GM21528 (cell line): ENCODE data around the gene MARCHF11.

ENCODE experiments used
- ATAC-seq: cut with Tn5 transposase; IDR thresholded peaks from one replicate; pipeline ENCODE4 v1.9.1; 2021; ENCODE audit warnings: mild to moderate bottlenecking, moderate library complexity; ENCODE audit not compliant: unreplicated experiment, low FRiP score

Gene MARCHF11

GRCh38 chr5:16134204-16134603 is 45.4 kb downstream of the MARCHF11 start:
- no peak for ATAC-seq

GRCh38 chr5:16131878-16132277 is 47.7 kb downstream of the MARCHF11 start:
- no peak for ATAC-seq

- ATAC-seq, result no peak
These were observed 50.6 kb downstream of the MARCHF11 start for GRCh38 chr5:16128944-16129343.

DNA sequence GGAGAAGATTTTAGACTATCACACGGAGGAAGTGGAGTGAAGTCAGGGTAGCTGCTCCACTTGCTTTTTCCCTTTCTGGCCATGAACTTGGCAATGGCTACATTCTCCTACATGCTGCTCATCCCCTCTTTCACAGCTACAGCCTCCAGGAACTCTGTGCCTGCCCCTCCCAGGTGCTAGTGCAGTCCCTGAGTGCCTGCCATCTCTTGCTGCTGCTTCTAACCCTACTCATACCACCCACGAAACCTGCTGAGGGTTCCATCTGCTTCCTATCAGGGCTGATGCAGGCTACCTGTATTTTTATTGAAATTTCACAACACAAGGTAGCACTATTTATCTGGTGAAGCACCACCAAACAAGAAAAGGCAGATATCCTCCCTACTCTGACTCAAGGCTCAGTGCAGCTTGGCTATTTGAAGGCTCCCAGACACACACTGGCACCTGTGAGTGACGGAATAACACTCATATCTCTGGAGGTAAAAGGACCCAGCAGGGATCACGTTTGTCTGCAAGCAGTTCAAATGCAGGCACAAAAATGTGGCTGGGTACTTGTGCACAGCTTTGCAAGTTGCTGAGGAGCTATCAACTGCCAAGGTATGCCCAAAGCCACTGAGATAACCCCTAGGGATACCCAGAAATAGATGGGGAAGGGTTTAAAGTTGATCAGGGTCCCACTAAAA is 51.6 kb downstream of the MARCHF11 start:
- no peak for ATAC-seq

- ATAC-seq, result no peak
These were observed 59.0 kb downstream of the MARCHF11 start for GRCh38 chr5:16120579-16120978.

DNA sequence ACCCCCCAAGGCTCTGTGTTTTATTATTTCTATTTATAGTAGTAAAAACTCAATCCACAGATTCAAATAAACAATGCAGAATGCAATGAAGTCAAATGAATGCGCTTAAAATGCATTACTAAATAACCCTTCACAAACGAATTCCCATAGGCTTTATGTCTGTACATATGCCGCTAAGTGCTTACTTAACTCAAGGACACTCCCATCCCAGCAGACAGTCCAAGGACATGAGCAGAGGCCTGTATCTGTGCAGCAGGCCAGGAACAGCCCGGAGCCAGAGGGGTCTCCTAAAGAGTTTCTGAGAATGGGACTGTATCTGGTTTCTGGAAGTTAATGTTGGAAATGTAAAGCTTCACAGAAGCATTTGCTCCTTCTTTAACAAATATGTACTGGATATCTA is 59.8 kb downstream of the MARCHF11 start:
- ATAC-seq, result no peak

GRCh38 chr5:16115140-16115539 is 64.5 kb downstream of the MARCHF11 start:
- ATAC-seq, result no peak

- no peak for ATAC-seq
These were observed 71.2 kb downstream of the MARCHF11 start for GRCh38 chr5:16108418-16108817.

DNA sequence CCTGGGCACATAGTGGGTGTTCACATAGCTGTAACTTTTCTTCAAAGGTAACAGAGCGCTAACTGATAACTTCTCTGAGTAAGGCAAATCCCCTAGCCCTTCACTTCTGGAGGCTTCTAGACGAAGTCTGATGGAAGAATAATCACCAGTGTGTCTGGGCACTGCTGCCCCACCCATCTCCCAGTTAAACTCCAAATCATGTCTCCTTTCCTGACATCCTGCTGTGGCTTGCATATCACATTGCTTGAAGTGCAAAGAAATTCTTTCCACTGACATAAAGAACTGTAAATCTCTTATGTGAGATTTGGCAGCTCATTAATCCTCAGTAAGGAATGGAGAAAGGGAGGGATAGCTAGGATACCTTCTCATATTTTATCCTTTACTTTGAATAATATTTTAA is 74.6 kb downstream of the MARCHF11 start:
- no peak for ATAC-seq

DNA sequence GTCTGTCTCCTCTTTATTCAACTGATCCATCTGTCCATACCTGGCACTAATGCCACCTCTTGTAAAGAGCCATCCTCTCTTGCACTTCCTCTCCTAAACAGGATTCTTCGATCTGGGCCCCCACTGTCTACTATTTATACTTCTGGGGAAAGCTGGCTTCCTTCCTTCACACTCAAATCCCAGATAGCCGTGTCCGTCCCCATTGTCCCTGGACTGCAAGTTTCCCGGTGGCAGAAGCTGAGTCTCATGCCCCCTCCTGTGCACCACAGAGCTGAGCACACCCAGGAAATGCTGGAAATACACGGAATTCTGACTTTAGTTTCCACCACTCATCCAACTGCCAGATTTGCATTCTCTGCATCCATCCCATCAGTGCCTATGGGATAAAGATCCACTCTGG is 84.0 kb downstream of the MARCHF11 start:
- no peak for ATAC-seq

GRCh38 chr5:16090270-16090669 is 89.3 kb downstream of the MARCHF11 start:
- ATAC-seq, result no peak

GRCh38 chr5:16082982-16083381 is 96.6 kb downstream of the MARCHF11 start:
- no peak for ATAC-seq

GRCh38 chr5:16082053-16082452 is 97.5 kb downstream of the MARCHF11 start:
- no peak for ATAC-seq

DNA sequence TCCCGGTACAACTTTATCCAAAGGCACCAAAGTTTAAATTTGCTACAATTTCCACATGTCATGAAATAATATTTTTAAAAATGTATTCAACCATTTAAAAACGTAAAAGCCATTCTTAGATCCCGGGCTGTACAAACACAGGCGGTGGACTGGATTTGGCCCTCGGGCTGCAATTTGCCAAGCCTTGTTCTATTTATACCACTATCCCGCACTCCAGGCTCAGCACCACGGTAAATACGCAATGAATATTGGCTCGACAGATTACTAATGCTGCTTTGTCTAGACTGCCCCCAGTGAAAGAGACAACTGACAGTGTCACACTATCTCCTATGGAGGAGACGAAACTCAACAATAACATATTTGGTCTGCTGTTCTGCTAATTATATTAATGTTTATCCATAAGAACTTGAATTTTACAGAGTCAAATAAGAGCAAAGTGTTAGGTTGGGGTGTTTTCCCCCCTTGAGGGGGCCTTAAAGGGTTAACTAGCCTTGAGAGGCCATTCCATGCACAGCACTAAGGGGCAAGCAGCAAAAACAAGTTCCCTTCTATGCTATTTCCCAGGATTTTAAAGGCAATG is 98.1 kb downstream of the MARCHF11 start:
- ATAC-seq, result no peak

DNA sequence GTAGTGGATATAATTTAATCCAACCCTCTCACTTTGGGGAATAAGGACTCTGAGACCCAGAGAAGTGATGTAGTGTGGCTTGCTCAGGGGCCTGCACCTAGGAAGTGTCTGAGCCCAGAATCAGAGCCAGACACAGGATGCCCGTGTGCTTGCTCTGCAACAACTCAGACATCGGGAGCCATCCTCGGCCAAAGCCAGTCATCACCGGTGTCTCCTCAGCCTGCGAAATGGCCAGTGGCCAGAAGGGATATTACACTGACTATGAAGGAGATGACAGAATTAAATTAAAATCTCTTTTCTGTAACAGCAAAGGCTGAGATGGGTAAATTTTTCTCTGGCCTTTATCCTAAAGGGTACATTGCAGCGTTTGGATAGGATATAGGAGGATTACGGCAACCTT is 102.9 kb downstream of the MARCHF11 start:
- ATAC-seq, result no peak

- no peak for ATAC-seq
These were observed 105.2 kb downstream of the MARCHF11 start for GRCh38 chr5:16074358-16074757.

DNA sequence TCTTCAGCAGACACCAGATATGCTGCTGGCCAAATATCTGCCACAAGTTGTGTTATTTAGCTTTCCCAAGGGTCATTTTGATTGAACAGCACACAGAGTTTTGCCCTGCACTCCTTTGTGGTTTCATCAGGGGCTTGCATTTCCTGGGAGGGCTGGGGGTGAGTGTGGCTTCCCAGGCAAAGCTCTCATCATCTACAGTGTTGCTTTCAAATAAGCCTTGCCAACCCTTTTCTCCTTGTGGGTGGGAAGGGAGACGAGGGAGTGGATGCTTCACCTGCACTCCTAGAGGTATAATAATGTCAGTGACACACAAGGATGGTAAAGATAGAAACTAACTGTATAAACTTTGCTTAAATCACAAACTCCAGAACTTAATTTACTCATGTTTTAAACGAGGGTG is 107.0 kb downstream of the MARCHF11 start:
- ATAC-seq, result no peak

- no peak for ATAC-seq
These were observed 112.2 kb downstream of the MARCHF11 start for GRCh38 chr5:16067415-16067814.

- ATAC-seq, result no peak
These were observed 112.8 kb downstream of the MARCHF11 start for GRCh38 chr5:16066810-16067209.

GRCh38 chr5:16066320-16066719 is 113.3 kb downstream of the MARCHF11 start:
- ATAC-seq, result no peak

GRCh38 chr5:16065831-16066230 is 113.8 kb downstream of the MARCHF11 start:
- ATAC-seq, result no peak

GRCh38 chr5:16064135-16064893 is 115.3 kb downstream of the MARCHF11 start:
- no peak for ATAC-seq
